Progenitor cell of endocrine pancreas (in vitro differentiated cells): ENCODE measurements around the gene TMEM132D. TPM values are rescaled to one million over a fixed set of nuclear protein-coding genes. Genes with fewer than 3 reads are reported as not detected.

Experiments
- DNase-seq: peaks from one replicate; pipeline ENCODE4 v3.0.0; 2021; ENCODE audit warnings: low spot score; ENCODE audit not compliant: unreplicated experiment
- H3K27ac Mint-ChIP-seq: 2 replicates; pipeline ENCODE4 v1.8.0; 2021; ENCODE audit warnings: mild to moderate bottlenecking, moderate library complexity, mixed read lengths
- H3K27me3 Mint-ChIP-seq: 2 replicates; pipeline ENCODE4 v1.8.0; 2021; ENCODE audit warnings: mixed read lengths
- H3K36me3 Mint-ChIP-seq: 2 replicates; pipeline ENCODE4 v1.8.0; 2022; ENCODE audit warnings: mixed read lengths; ENCODE audit not compliant: insufficient read depth
- H3K4me1 Mint-ChIP-seq: 2 replicates; pipeline ENCODE4 v1.8.0; 2021; ENCODE audit warnings: low read depth, mixed read lengths
- H3K4me3 Mint-ChIP-seq: 2 replicates; pipeline ENCODE4 v1.8.0; 2021; ENCODE audit warnings: low read depth, mild to moderate bottlenecking, moderate library complexity, mixed read lengths
- H3K9me3 Mint-ChIP-seq: 2 replicates; pipeline ENCODE4 v1.8.0; 2021; ENCODE audit warnings: low read depth, mixed read lengths
- total RNA-seq: library from RNA; stranded (reverse); gene quantifications from 2 replicates; pipeline ENCODE4 v1.2.1, GENCODE V29; 2021
- TF ChIP-seq, protein P1 (sequence below): fragments of 200-600 bp; sonication (generic); IDR thresholded peaks from one replicate; pipeline ENCODE4 v1.5.0; 2021; ENCODE audit warnings: antibody characterized with exemption, mild to moderate bottlenecking; ENCODE audit not compliant: unreplicated experiment

The TMEM132D gene
- total RNA-seq, 1 donor from 2014 or later, result 0.46 TPM

DNA sequence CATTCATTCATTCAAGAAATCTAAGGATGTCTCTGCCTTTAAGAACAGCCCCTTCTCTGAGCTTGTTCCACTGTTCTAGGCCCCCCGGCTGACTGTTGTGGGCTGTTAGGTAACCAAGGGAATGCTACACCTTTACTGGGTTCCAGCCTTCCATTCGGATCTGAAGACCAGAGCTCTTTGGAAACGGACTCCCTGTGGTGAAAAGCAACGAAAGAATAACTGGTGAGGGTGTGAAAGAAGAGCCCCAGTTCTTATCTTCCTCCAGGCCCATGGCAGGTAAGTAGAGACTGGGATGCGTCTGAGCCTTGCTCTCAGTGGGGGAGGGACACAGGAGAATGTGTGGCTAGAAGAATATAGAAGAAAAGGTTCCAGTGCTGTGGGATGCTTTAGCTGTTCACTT is 207.4 kb downstream of the TMEM132D start:
- TF ChIP-seq, protein P1, sequence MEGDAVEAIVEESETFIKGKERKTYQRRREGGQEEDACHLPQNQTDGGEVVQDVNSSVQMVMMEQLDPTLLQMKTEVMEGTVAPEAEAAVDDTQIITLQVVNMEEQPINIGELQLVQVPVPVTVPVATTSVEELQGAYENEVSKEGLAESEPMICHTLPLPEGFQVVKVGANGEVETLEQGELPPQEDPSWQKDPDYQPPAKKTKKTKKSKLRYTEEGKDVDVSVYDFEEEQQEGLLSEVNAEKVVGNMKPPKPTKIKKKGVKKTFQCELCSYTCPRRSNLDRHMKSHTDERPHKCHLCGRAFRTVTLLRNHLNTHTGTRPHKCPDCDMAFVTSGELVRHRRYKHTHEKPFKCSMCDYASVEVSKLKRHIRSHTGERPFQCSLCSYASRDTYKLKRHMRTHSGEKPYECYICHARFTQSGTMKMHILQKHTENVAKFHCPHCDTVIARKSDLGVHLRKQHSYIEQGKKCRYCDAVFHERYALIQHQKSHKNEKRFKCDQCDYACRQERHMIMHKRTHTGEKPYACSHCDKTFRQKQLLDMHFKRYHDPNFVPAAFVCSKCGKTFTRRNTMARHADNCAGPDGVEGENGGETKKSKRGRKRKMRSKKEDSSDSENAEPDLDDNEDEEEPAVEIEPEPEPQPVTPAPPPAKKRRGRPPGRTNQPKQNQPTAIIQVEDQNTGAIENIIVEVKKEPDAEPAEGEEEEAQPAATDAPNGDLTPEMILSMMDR, result no peak
- Mint-ChIP-seq H3K9me3 (peaks cover 4% of the 10 kb centered on the region), H3K27ac (no peak overlapping the region), H3K4me1 (no peaks in the 10 kb centered on the region), H3K27me3 (peaks cover 11% of the 10 kb centered on the region), H3K4me3 (no peak overlapping the region), H3K36me3 (no peaks in the 10 kb centered on the region)
- no peak for DNase-seq

DNA sequence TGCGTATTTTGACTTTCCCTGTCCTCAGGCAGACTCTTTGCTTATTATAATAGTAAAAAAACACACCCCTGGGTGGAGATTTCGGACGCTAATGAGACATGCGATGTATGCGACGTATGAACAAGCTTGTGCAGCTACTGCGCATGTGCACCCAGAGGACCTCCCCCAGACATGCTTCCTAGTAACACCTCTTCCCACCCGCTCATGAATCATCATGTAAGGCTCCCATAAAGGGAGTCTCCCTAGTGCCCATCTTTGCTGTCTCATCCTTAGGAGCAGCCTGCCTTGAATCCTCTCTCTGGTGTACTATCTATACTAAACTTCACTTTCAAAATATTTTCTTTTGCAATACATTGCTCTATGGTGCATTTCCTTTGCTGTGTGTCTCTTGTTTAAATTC is 210.1 kb downstream of the TMEM132D start:
- DNase-seq, result no peak
- Mint-ChIP-seq H3K27ac (no peak overlapping the region), H3K36me3 (no peaks in the 10 kb centered on the region), H3K4me1 (no peaks in the 10 kb centered on the region), H3K9me3 (peaks cover 10% of the 10 kb centered on the region), H3K4me3 (no peak overlapping the region), H3K27me3 (peaks cover 11% of the 10 kb centered on the region)
- TF ChIP-seq, protein P1, result no peak

DNA sequence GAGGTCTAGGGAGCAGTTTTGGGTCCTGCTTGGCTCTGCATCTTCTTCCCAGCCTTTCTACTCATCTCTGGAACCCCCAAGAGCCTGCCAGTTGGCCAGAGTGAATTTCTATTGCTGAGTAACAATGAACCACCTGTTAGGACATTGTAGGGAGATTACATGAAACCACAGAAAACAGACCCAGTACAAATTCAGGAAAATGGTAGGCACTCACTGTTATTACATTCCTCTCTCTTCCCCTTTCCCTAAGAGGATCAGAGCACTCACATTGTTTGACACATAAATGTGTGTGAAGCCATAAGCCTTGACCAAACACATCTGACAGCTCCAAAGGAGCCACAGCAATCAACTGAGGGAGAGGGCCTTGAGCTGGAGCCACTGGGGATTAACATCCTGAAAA is 216.1 kb downstream of the TMEM132D start:
- Mint-ChIP-seq H3K4me3 (no peak overlapping the region), H3K27me3 (no peaks in the 10 kb centered on the region), H3K27ac (no peak overlapping the region), H3K36me3 (no peaks in the 10 kb centered on the region), H3K4me1 (no peaks in the 10 kb centered on the region), H3K9me3 (peaks cover 23% of the 10 kb centered on the region)
- no peak for DNase-seq
- TF ChIP-seq, protein P1, result no peak

DNA sequence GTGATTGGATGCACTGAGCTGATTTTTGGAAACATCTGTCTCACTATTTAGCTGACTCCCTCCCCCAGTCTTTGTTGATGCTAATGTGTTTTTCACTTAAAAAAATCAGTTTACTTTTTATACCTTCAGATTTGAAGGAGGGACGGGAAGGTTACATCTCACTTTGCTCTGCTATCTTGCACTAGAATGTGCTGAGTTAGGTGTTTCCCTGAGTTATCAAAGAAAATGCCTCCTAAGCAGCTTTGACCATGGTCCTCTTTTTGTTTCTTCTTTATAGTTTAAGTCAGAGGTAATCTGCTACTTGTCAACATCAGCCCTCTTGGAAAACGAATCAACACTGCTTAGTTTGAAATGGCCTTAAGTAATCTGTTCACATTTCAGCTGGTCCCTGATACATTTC is 222.0 kb downstream of the TMEM132D start:
- Mint-ChIP-seq H3K27ac (no peak overlapping the region), H3K4me3 (no peak overlapping the region), H3K27me3 (no peaks in the 10 kb centered on the region), H3K9me3 (peaks cover 23% of the 10 kb centered on the region), H3K4me1 (no peaks in the 10 kb centered on the region), H3K36me3 (no peaks in the 10 kb centered on the region)
- DNase-seq, result no peak
- TF ChIP-seq, protein P1, result no peak

DNA sequence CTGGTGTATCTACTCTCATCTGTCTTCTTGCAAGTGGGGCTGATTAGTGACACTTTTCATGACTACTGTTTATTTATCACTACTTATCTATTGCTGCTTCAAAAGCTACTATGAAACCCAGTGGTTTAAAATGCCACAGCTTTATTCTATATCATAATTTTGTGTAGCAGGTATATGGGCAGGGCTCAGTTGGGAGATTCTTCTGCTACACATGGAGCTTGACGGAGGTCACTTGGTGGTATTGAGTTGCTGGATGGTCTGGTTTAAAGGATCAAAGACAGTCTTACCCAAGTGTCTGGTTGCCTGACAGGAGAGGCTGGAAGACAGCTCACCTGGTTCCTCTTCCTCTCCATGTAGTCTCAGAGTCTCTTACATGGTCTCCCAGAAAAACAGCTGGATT is 222.7 kb downstream of the TMEM132D start:
- Mint-ChIP-seq H3K4me1 (no peaks in the 10 kb centered on the region), H3K27me3 (no peaks in the 10 kb centered on the region), H3K9me3 (peaks cover 23% of the 10 kb centered on the region), H3K27ac (no peak overlapping the region), H3K36me3 (no peaks in the 10 kb centered on the region), H3K4me3 (no peak overlapping the region)
- TF ChIP-seq, protein P1, result no peak
- DNase-seq, result no peak
